PC-3 (cell line): ENCODE measurements around the gene PTPRN2. TPM values are rescaled to one million over a fixed set of nuclear protein-coding genes. Genes with fewer than 3 reads are reported as not detected.

Source experiments
- ATAC-seq: fragments of 200-7000 bp; cut with Tn5 transposase; 2 replicates; pipeline ENCODE4 v1.9.1; 2020; ENCODE audit warnings: mild to moderate bottlenecking, moderate library complexity
- BruUV-seq: library from RNA; stranded (reverse); fragments of 400-500 nt; replicated peaks from 2 replicates; lab custom pipeline; 2021; lab: Mats Ljungman, UMichigan
- CTCF ChIA-PET: fragments of 300-600 bp; sonication (Branson Sonifier 250); formaldehyde crosslinking; loops from one replicate; lab custom pipeline; 2022; ENCODE audit warnings: antibody characterized with exemption; lab: Charles Lee
- POLR2A ChIA-PET: fragments of 300-600 bp; sonication (Branson Sonifier 250); formaldehyde crosslinking; loops from one replicate; lab custom pipeline; 2022; ENCODE audit warnings: antibody characterized with exemption; ENCODE audit not compliant: unreplicated experiment; lab: Charles Lee
- DNase-seq: peaks from one replicate; pipeline ENCODE4 v3.0.0-alpha.2; 2015
- H2AFZ ChIP-seq: fragments of 300-600 bp; sonication (generic); 2 replicates; pipeline ENCODE4 v1.6.0; 2016; ENCODE audit warnings: antibody characterized with exemption, low read length
- H3F3A ChIP-seq: fragments of 300-600 bp; sonication (generic); one replicate; pipeline ENCODE4 v1.6.0; 2017; ENCODE audit warnings: antibody characterized with exemption, low read length, control low read depth, mild to moderate bottlenecking; ENCODE audit not compliant: unreplicated experiment
- H3K27ac ChIP-seq: fragments of 300-600 bp; sonication (generic); 2 replicates; pipeline ENCODE4 v1.5.1; 2016; ENCODE audit warnings: mild to moderate bottlenecking, low read length
- H3K27me3 ChIP-seq: fragments of 300-600 bp; sonication (generic); 2 replicates; pipeline ENCODE4 v1.6.1; 2016; ENCODE audit warnings: low read length, mixed read lengths
- H3K36me3 ChIP-seq: fragments of 300-600 bp; sonication (generic); 2 replicates; pipeline ENCODE4 v1.6.1; 2016; ENCODE audit warnings: low read depth, mixed run types, low read length, mixed read lengths
- H3K4me1 ChIP-seq: fragments of 300-600 bp; sonication (generic); 2 replicates; pipeline ENCODE4 v1.5.1; 2016; ENCODE audit warnings: low read length; ENCODE audit not compliant: insufficient read depth
- H3K4me2 ChIP-seq: fragments of 300-600 bp; sonication (generic); 2 replicates; pipeline ENCODE4 v1.6.0; 2016; ENCODE audit warnings: low read length
- H3K4me3 ChIP-seq: fragments of 300-600 bp; sonication (generic); 2 replicates; pipeline ENCODE4 v1.5.1; 2016; ENCODE audit warnings: mild to moderate bottlenecking, low read length, mixed read lengths
- H3K79me2 ChIP-seq: fragments of 300-600 bp; sonication (generic); 2 replicates; pipeline ENCODE4 v1.6.1; 2017; ENCODE audit warnings: low read length, mixed read lengths
- H3K9ac ChIP-seq: fragments of 300-600 bp; sonication (generic); 2 replicates; pipeline ENCODE4 v1.6.0; 2016; ENCODE audit warnings: mild to moderate bottlenecking, low read length
- H3K9me2 ChIP-seq: fragments of 300-600 bp; sonication (generic); replicated peaks from 2 replicates; pipeline ENCODE4 v1.6.1; 2016; ENCODE audit warnings: mixed run types, low read length, mixed read lengths
- H3K9me3 ChIP-seq: fragments of 300-600 bp; sonication (generic); 2 replicates; pipeline ENCODE4 v1.6.1; 2016; ENCODE audit warnings: low read length, mixed read lengths
- H4K20me1 ChIP-seq: fragments of 300-600 bp; sonication (generic); 2 replicates; pipeline ENCODE4 v1.6.1; 2016; ENCODE audit warnings: low read length, mixed read lengths
- CTCF ChIP-seq: fragments of 300-600 bp; sonication (generic); conservative IDR thresholded peaks from 2 replicates; pipeline ENCODE4 v1.5.1; 2017; ENCODE audit warnings: antibody characterized with exemption, low read depth, mild to moderate bottlenecking, low read length
- EZH2 ChIP-seq: fragments of 300-600 bp; sonication (generic); IDR thresholded peaks from one replicate; pipeline ENCODE4 v1.6.1; 2017; ENCODE audit warnings: antibody characterized with exemption, mild to moderate bottlenecking, low read length; ENCODE audit not compliant: unreplicated experiment
- EZH2phosphoT487 ChIP-seq: fragments of 300-600 bp; sonication (generic); IDR thresholded peaks from 2 replicates; pipeline ENCODE4 v1.6.1; 2018; ENCODE audit warnings: mild to moderate bottlenecking, antibody characterized with exemption, low read length, borderline replicate concordance
- intact Hi-C: fragments of 100-400 bp; cut with micrococcal nuclease; formaldehyde crosslinking; loops from 2 replicates; pipeline ENCODE4 v1.9.0; 2023
- total RNA-seq: library from RNA; depleted of rRNA; stranded (reverse); fragments of >200 nt; gene quantifications from 2 replicates; pipeline ENCODE4 v1.2.3, GENCODE V29; 2014

Gene PTPRN2
- total RNA-seq, 1 experiment from 2014 or later = 3.2 TPM

GRCh38 chr7:157886711-157887110 lies 700.9 kb downstream of the PTPRN2 start:
- no peaks in the 10 kb centered on the region for H3K9me2 ChIP-seq
- H3K9me3 ChIP-seq = no peaks in the 10 kb centered on the region; the same call in 1 of the 2 replicates
- ATAC-seq (no peak), DNase-seq (no peak)
- BruUV-seq = no TSS peak
- H3F3A ChIP-seq = no peaks in the 10 kb centered on the region
- ChIA-PET POLR2A (no interaction called here), CTCF (no interaction called here)
- H3K4me1 ChIP-seq = no peaks in the 10 kb centered on the region
- intact Hi-C loops = no loop called here
- H3K36me3 ChIP-seq = no peaks in the 10 kb centered on the region
- H2AFZ ChIP-seq = no peak overlapping the region
- TF ChIP-seq EZH2 (no peak), CTCF (no peak), EZH2phosphoT487 (no peak)
- H4K20me1 ChIP-seq = no peaks in the 10 kb centered on the region
- H3K4me3 ChIP-seq = no peak overlapping the region
- no peak overlapping the region for H3K9ac ChIP-seq
- 0 out of 2 replicates have a peak, but pooled peaks cover 5% of the 10 kb centered on the region for H3K27me3 ChIP-seq
- no peaks in the 10 kb centered on the region for H3K79me2 ChIP-seq
- no peak overlapping the region for H3K27ac ChIP-seq
- no peak overlapping the region for H3K4me2 ChIP-seq

GRCh38 chr7:157886266-157886665 lies 701.4 kb downstream of the PTPRN2 start:
- no peak for ATAC-seq
- ChIA-PET CTCF (no interaction called here), POLR2A (no interaction called here)
- no TSS peak for BruUV-seq
- Histone ChIP-seq H3K9ac (no peak overlapping the region), H3K9me3 (no peaks in the 10 kb centered on the region; the same call in 1 of the 2 replicates), H3K4me3 (no peak overlapping the region), H3K27ac (no peak overlapping the region), H2AFZ (no peak overlapping the region), H3K4me1 (no peaks in the 10 kb centered on the region), H3K79me2 (no peaks in the 10 kb centered on the region), H3K9me2 (no peaks in the 10 kb centered on the region), H4K20me1 (no peaks in the 10 kb centered on the region), H3K36me3 (no peaks in the 10 kb centered on the region), H3K4me2 (no peak overlapping the region), H3F3A (no peaks in the 10 kb centered on the region), H3K27me3 (0 out of 2 replicates have a peak, but pooled peaks cover 5% of the 10 kb centered on the region)
- intact Hi-C loops = no loop called here
- no peak for DNase-seq
- no peak for TF ChIP-seq CTCF
- no peak for TF ChIP-seq EZH2
- no peak for TF ChIP-seq EZH2phosphoT487

- Histone ChIP-seq H3K9me3 (no peaks in the 10 kb centered on the region; the same call in 1 of the 2 replicates), H3K9ac (no peak overlapping the region), H3K79me2 (no peaks in the 10 kb centered on the region), H3K27ac (no peak overlapping the region), H3K36me3 (no peaks in the 10 kb centered on the region), H2AFZ (no peak overlapping the region), H3K4me1 (no peaks in the 10 kb centered on the region), H3K4me2 (no peak overlapping the region), H3K27me3 (no peaks in the 10 kb centered on the region), H4K20me1 (no peaks in the 10 kb centered on the region), H3F3A (no peaks in the 10 kb centered on the region), H3K9me2 (no peaks in the 10 kb centered on the region), H3K4me3 (no peak overlapping the region)
- TF ChIP-seq EZH2phosphoT487 (no peak), EZH2 (no peak), CTCF (no peak)
- ChIA-PET CTCF (no interaction called here), POLR2A (no interaction called here)
- BruUV-seq = no TSS peak
- intact Hi-C loops = no loop called here
- ATAC-seq (no peak), DNase-seq (no peak)
These were observed 702.5 kb downstream of the PTPRN2 start for GRCh38 chr7:157885140-157885539.
